LoVo (cell line): ENCODE measurements around the gene ACHE.

Experiments used
- DNase-seq: peaks from one replicate; pipeline ENCODE4 v3.0.0-alpha.2; 2016; ENCODE audit warnings: low spot score

The ACHE gene

GRCh38 chr7:100884736-100885439 is 10.8 kb downstream of the ACHE start:
- no peak for DNase-seq

- no peak for DNase-seq
Observed at GRCh38 chr7:100882785-100883526, 12.7 kb downstream of the ACHE start.

DNA sequence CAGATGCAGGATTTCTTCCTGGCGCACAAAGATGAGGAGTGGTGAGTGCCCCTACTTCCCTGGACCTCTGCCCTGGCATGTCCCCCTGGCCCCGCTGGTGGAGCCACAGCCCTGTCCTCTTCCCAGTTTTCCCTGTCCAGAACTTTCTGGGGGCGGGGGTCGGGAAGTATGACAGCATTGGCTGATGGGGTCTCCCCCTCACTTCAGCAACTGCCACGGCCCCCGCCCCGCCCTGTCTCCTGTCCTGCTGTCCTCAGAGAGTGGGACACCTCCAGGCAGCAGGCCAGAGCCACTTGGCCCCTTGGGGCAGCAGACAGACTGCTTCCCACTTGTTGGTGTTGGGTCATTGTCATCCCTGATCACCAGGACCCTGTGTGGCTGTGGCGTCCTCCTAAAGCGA is 13.5 kb downstream of the ACHE start:
- DNase-seq, result no peak

DNA sequence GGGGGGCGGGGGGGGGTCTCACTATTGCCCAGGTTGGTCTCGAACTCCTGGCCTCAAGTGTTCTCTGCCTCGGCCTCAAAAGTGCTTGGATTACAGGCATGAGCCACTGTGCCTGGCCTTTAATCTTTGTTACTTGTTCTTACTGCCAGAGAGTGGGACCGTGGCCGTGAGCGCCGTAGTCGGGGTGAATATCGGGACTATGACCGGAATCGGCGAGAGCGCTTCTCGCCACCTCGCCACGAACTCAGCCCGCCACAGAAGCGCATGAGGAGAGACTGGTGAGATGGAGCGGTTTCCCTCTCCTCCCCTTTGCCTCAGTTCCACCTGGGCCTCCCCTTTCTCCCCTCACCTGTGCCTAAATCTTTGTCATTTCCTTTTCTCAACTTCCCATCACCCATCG is 14.6 kb downstream of the ACHE start:
- DNase-seq, result no peak

DNA sequence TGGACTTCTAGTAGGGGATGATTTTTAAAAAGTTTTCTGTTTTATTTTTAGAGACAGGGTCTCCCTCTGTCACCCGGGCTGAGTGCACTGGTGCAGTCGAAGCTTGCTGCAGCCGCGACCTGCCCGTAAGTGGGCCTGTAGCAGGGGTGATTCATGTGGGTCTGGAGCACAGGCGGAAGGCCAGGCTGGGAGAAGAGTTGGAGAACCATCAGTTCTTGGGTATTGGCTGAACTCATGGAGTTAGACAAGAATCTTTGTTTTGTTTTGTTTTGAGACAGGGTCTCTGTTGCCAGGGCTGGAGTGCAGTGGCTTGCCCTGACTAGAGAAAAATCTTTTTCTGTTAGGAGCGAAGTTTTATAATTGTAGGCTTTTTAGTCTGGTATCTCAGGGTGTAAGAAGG is 15.0 kb downstream of the ACHE start:
- no peak for DNase-seq

- DNase-seq, result no peak
Observed at GRCh38 chr7:100879685-100880261, 15.9 kb downstream of the ACHE start.

GRCh38 chr7:100878685-100879084 is 17.0 kb downstream of the ACHE start:
- no peak for DNase-seq

DNA sequence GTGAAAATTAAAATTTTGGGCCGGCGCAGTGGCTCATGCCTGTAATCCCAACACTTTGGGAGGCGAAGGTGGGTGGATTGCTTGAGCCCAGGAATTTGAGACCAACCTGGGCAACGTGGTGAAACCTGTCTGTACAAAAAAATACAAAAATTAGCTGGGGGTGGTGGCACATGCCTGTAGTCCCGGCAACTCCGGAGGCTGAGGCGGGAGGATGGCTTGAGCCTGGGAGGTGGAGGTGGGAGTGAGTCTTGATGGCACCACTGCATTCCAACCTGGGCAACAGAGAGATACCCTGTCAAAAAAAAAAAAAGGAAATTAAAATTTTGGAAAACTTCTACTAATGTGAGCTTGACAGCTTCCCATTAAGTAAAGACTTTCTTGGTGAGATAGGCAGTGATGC is 17.7 kb downstream of the ACHE start:
- no peak for DNase-seq

- DNase-seq, result peak; percentile 35
Observed at GRCh38 chr7:100875356-100875751, 20.3 kb downstream of the ACHE start.

DNA sequence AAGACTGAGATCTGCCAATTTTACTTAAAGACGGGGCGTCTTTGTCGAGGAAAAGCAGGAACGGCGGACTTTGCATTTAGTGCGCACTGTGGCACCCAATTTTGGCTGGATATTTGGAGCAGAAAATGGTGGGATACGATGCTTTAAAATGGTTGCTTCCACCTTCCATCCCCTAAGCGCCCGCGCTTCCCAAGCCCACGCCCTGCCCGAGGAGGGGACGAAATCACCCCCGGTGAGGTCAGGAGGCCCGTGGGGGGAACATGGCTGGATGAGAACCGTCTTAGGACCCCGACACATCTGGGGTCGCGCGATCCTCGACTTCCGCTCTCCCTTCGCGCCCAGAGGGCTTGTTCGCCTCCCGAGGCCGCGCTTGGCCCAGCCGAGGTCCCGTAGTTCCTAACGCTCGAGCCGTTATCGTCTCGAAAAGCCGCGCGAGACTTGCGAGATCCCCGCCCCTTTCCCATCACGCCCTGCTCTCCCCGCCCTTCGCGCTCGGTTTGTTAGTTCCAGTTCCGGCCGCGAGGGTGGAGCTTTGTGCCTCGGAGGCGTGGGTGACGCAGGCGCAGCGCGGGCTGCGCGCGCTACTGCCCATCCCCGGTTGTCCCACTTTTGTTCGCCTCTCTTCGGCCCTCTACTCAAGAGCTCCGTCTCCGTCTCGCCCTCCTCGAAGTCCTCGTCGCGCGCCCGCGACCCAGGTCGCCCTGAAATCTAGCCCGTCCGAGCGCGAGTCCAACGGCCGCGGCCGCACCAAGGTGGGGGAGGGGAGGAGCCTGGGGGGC is 20.9 kb downstream of the ACHE start, which contains the start of gene SRRT:
Gene SRRT, plus strand, starts transcription at position 527 of the 779 bp plus-strand sequence. CDS start 488 bp downstream, outside the sequence.
- DNase-seq, result peak; percentile 100

DNA sequence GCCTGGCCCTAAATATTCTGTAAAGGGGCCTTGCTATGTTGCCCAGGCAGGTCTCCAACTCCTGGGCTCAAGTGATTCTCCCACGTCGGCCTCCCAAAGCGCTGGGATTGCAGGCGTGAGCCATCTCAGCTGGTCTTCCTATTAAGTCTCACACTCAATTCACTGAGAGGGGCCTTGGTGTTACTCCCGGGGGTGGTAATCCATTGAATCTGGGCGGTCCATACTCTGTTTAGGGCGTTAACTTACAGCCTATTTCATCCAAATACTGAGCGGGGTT is 21.4 kb downstream of the ACHE start:
- DNase-seq, result no peak

DNA sequence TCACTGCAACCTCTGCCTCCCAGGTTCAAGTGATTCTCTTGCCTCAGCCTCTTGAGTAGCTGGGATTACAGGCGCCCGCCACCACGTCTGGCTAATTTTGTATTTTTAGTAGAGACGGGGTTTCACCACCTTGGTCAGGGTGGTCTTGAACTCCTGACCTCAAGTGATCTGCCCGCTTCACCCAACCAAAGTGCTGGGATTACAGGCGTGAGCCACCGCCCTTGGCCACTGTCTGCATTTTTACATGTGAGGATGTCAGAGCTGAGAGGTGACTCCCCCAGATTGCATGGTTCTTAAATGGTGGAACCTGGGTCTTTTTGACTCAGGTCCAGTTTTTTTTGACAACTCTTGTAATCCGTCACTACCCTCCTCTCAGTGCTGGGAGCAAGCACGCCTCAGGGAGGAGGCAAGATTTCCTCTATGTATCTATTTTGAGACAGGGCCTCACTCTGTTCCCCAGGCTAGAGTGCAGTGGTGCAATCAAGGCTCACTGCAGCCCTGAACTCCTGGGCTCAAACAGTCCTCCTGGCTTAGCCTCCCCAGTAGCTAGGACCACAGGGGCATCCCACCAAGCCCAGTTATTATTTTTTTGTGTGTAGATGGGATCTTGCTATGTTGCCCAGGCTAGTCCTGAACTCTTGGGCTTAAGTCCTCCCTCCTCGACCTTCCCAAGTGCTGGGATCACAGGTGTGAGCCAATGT is 21.9 kb downstream of the ACHE start:
- no peak for DNase-seq

DNA sequence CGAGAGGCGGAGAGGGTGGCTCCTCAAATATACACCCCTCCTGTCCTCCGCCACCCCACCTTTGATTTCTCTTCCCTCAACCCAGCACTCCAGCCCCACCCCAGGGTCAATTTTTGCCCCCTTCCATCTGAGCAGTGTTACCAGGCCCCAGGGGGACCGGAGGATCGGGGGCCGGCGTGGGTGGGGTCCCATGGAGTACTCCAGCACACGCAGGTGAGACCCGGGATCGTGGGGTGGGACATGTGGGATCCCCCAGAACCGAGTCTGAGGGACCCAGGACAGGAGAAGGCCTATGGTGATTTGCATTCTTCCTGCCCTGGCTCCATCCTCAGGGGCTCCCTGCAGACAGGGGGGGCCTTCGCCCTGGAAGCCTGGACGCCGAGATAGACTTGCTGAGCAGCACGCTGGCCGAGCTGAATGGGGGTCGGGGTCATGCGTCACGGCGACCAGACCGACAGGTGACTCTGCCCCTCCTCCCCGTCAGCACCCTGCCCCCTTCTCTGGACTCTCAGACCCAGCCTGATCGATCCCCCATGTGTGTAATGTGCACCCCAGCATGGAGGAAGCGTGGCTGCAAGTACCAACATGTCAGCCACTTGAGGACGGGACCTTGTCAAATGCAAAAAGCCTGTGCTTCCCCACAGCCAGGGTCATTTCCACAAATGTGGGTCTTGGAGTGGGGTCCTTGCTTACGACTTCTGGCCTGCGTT is 27.8 kb downstream of the ACHE start:
- DNase-seq, result no peak

DNA sequence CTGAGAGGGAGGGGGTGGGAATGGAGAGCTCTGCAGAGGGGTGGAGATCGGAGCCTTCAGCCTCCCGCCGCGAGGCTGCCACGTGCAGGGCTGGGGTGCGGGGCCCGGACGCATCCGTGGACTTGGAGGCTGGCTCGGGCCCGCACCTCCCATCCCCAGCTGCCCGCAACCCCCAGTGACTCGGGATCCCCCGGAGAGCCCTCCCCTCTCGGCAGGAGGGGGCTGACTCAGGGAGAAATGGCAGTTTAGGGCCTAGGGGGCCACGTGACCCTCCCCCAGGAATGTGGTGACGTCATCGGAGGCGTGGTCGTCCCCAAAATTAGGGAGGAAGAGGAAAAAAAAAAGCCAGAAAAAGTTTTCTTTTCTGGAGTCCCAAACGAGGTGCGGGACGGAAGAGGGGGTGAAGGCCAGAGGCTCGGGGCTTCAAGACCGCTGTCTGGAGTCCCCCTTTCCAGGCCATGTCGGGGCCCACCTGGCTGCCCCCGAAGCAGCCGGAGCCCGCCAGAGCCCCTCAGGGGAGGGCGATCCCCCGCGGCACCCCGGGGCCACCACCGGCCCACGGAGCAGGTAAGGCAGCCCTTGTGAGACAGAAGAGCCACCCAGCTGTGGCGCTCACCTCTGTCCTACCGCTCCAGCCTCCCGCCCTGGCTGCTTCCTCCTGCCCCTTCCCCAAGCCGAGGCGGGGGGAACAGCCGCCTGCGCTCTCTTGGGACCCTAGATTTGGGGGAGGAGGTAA is 28.5 kb downstream of the ACHE start, which contains the start of gene TRIP6:
Gene TRIP6, plus strand, starts transcription at position 348 of the 736 bp plus-strand sequence. Its CDS starts 111 bp downstream, at position 459.
- DNase-seq, result peak; percentile 71

- DNase-seq, result no peak
Observed at GRCh38 chr7:100866729-100867039, 29.0 kb downstream of the ACHE start.

DNA sequence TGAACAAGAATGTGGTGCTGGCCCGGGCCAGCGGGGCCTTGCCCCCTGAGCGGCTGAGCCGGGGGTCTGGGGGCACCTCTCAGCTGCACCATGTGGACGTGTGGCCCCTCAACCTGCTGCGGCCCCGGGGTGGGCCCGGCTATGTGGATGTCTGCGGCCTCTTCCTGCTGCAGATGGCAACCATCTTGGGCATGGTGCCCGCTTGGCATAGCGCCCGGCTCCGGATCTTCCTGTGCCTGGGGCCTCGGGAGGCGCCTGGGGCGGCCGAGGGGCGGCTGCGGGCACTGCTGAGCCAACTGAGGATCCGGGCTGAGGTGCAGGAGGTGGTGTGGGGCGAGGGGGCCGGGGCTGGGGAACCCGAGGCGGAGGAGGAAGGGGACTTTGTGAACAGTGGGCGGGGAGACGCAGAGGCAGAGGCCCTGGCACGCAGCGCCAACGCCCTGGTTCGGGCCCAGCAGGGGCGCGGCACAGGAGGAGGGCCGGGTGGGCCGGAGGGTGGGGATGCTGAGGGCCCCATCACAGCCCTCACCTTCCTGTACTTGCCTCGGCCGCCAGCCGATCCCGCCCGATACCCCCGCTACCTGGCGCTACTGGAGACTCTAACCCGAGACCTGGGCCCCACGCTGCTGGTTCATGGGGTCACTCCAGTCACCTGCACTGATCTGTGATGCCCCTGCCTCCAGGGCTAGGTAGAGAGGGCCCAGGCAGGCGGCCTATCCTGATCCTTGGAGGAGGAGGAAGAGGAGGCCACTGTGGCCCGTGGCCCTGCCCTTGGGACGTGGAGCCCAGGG is 29.6 kb downstream of the ACHE start:
- DNase-seq, result peak; percentile 68

- peak; percentile 49 for DNase-seq
Observed at GRCh38 chr7:100865372-100865911, 30.2 kb downstream of the ACHE start.

GRCh38 chr7:100864263-100864845 is 31.3 kb downstream of the ACHE start:
- no peak for DNase-seq

DNA sequence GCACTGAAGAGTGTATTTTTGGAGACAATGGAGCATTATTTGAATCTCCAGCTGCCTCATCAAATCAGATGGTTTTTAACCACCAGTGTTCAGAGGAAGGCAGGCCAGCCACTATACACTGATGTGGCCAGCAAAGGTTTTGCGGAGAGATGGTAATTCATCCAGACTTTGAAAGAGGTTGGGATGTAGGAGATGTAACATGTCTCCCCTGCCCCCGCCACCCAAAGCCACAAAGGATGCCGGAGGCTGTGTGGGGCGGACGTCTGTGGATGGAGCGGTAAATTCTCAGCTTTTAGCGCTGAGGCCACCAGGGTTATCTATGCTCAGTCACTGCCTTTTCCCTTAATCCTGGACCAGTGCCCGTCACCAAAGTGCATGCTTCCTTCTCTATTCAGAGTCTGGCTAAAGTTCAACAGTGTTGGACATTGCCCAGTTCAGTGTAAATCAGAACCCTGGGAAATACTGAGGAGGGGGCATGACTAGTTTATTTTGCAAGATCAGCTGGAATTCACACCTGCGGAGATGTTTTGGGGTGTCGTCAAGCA is 32.2 kb downstream of the ACHE start:
- no peak for DNase-seq
